ENCODE measurements around the gene ADISSP. TPM values are rescaled to one million over a fixed set of nuclear protein-coding genes. Genes with fewer than 3 reads are reported as not detected.

ADISSP gene
- total RNA-seq, 1 donor from 2014 or later: 37.3 TPM

DNA sequence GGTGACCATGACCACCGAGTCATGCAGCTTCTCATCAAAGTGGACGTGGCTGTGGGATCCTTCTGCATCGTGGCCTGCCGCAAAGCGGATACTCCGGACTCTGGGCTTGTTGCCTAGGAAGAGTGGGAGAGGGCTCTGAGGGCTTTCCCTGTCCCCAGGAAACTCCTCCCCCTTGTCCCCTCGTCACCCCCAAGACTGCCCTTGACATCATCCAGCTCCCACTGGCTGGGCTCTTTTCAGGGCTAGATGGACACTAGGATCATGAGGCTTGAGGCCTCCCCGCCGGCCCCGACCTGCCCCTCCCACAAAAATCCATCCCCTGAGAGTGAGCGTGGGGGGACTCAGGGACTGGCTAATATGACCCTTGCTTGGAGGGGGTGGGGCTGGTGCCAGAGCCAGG, 9.0 kb downstream of the ADISSP start:
- intact Hi-C loops (cut with micrococcal nuclease): no loop called here

DNA sequence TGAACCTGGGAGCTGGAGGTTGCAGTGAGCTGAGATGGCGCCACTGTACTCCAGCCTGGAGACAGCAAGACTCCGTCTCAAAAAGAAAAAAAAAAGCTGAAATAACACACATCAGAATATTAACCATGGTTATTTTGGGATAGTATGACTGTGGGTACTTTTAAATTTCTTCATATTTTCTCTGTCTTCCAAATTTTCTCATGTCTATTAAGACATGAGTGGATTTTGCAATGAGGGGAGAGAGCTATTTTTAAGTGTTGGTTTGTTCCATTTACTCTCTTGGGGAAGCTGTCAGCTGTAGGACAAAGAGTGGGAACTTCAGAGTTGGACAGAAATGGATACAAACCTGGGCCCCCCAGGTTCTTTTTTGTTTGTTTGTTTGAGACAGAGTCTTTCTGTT, 10.3 kb downstream of the ADISSP start:
- intact Hi-C loops (cut with micrococcal nuclease): no loop called here

DNA sequence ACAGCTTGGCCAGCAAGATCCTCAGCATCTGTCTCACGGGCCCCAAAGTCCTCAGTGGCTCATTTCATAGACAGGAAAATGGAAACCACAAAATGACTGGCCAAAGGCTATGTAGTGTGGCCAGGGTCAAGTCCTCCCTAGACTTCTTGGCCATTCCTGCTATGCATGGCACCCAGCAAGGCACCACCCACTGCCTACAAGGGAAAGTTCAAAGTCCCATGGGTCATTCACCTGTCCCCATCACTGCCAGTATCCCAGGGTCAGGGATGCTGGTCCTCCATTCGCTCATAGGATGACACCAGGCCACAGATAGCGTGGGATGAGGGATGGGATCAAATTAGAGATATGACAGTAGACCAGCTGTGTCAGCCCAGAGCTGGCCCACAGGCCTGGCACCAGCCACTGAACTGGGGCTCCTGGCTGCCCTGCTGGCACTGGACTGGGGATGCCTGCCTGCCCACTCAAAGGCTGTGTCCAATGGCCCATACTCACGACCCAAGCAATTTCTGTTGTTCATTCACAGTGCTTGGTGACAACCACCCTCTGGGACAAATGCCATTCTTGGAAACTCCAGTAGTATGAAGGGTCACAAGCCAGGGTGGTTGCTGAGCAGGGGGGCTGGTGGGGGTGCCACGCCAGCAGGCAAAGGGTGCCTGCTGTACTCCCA, 11.6 kb downstream of the ADISSP start:
- intact Hi-C loops (cut with micrococcal nuclease): no loop called here

DNA sequence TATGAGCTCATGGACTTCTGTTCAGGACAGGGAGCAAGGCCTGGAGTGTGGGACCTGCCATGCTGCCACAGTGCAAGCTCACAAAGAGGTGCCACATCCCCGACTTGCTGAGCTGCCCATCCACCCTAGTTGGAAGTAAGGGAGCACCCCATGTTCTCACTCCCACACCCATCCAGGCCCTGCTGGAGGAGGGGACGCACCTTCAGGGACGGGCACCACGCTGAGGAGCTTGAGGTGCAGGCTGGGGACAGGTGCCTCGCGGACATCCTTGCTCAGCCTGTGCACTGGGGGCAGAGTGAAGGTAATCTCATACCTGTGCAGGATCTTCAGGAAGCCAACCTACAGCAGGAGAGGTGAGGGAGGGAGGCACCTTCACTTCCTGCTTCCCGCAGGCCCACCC, 12.3 kb downstream of the ADISSP start:
- intact Hi-C loops (cut with micrococcal nuclease): no loop called here

DNA sequence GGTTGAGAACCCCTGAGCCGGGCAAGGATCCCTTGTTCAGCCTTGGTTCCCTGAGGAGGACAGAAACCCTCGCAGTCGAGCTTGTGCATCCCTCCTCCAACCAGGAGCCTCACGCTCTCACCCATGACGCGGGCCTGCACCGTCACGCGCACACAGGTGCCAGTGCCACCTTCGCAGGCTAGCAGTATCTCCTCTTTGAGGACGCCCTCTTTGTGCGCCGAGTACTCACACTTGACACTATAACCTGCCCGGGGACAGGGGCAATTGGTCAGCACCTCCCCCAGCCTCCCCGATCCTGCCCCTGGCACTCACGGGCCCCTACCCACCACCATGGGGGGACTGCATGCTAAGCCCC, 13.3 kb downstream of the ADISSP start:
- intact Hi-C loops (cut with micrococcal nuclease): no loop called here

DNA sequence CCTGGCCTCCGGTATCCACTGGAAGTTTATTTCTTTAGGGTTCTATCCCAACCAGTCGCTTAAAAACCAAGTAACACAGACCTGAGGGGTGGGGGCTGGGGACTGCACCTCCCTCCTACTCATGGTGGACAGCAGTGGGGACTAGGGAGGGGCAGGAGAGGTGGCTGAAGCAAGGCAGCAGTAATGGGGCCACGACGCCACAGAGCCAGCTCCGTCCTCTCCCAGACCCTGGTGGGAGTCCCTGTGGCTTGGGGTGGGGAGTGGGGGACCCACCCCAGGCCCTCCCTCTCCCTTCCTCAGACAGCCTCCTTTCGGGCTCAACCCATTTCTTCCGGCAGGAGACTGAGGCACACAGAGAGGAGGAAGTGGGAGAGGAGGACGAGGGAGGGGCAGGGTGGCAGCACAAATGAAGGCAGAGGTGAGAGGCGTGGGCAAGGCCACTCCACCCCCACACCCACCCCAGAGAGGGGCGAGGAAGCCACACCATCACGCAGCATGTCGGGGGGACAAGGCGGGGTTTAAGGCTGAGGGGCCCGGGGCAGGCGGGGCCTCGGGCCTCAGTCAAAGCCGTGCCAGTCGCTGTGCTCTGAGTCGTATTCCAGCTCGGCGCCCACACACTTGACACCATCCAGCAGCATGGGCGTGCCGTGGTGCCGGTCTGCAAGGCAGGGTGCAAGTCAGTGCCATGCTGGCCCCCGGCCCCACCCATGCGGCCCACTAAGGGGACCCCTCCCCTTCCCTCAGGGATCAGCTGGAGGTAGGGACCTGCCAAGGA, 13.9 kb downstream of the ADISSP start:
- intact Hi-C loops (cut with micrococcal nuclease): loop anchor here (1.0 kb wide), 3 partner anchors 15 to 102 kb away; partner anchors contain the start of gene AP5S1

DNA sequence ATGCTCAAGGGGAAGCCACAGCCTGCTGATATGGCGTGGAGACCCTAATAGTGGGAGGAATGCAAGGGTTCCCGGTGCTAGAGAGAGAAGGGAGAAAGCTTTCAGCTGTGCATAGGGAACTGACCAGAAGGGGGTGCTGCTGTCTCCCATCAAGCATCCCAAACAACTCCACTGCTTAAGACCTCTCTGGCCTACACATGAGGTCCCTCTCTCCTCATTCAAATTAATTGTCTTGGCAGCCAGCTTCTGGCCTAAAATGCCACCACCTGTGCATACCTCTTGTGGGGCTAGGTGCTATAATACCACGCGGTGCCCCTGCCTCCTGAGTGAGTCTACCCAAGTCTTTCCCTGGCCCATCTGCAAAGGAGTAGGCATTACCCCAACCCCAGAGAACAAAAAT, 14.5 kb downstream of the ADISSP start:
- intact Hi-C loops (cut with micrococcal nuclease): loop anchor here (1.0 kb wide), 3 partner anchors 15 to 102 kb away; partner anchors contain the start of gene AP5S1

DNA sequence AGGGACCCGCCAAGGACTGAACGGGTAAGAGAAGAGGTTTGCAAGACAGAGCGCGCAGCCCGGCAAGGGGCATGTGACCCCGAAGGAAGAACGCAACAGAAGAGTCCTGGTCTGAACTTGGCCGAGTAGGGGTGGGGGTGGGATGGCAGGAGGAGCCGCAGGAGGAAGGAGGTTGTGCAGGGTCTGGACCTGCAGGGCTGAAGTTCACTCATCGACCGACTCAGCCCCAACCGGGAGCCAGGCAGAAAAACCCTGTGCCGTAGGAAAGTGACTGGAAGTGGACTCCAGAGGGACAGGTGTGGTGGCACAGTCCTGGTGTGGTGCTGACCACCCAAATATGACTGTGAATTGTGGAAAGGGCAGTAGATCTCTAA, 15.2 kb downstream of the ADISSP start:
- intact Hi-C loops (cut with micrococcal nuclease): no loop called here

DNA sequence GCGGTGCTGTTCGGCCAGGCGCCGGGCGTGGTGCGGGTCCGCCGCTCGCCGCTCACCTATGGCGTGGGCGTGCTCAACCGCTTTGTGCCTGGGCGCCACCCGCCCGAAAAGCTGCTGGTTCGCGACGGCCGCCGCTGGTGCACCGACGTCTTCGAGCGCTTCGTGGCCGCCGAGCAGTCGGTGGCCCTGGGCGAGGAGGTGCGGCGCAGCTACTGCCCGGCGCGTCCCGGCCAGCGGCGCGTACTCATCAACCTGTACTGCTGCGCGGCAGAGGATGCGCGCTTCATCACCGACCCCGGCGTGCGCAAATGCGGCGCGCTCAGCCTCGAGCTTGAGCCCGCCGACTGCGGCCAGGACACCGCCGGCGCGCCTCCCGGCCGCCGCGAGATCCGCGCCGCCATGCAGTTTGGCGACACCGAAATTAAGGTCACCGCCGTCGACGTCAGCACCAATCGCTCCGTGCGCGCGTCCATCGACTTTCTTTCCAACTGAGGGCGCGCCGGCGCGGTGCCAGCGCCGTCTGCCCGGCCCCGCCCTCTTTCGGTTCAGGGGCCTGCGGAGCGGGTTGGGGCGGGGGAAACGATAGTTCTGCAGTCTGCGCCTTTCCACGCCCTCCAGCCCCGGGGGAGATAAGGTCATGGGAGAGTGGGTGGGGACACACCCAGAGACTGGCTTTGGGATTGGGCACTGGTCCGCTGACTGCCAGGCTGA, 15.7 kb downstream of the ADISSP start:
- intact Hi-C loops (cut with micrococcal nuclease): no loop called here

DNA sequence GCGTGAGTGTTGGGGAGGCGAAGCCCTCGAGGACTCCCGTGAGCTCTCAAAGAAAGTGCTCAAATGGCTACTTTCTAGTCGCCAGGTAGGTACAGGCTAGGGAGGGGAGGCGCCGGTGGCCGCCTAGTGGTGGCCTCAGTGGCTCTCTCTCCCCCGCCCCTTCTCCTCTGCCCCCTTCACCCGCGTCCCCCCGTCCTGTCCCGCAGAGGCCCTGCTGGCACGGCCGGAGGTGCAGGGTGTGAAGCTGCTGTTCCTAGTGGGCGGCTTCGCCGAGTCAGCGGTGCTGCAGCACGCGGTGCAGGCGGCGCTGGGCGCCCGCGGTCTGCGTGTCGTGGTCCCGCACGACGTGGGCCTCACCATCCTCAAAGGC, 16.3 kb downstream of the ADISSP start:
- intact Hi-C loops (cut with micrococcal nuclease): no loop called here

DNA sequence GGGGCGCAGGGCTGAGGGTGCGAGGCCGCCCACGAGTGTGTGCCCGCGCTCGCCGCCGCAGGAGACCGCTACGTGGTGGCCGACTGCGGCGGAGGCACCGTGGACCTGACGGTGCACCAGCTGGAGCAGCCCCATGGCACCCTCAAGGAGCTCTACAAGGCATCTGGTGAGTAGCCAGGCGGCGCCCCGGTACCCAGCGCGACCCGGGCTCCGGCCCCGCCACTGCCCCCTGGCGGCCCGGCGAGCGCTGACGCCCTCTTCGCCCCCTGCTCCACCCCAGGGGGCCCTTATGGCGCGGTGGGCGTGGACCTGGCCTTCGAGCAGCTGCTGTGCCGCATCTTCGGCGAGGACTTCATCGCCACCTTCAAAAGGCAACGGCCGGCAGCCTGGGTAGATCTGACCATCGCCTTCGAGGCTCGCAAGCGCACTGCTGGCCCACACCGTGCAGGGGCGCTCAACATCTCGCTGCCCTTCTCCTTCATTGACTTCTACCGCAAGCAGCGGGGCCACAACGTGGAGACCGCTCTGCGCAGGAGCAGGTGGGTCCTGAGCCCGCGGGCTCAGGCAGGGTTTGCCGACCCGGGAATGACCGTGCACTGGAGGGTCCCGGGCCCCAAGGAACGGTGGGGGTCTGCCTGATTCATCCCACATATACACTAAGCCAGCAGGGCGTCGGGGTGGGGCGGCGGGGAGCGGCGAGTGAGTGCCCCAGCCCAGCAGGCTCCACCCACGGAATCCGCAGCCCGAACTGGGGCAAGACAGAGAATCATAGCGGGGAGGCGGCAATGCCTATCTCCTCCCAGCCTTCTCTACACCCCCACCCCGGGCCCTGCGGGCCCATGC, 17.6 kb downstream of the ADISSP start:
- intact Hi-C loops (cut with micrococcal nuclease): no loop called here

DNA sequence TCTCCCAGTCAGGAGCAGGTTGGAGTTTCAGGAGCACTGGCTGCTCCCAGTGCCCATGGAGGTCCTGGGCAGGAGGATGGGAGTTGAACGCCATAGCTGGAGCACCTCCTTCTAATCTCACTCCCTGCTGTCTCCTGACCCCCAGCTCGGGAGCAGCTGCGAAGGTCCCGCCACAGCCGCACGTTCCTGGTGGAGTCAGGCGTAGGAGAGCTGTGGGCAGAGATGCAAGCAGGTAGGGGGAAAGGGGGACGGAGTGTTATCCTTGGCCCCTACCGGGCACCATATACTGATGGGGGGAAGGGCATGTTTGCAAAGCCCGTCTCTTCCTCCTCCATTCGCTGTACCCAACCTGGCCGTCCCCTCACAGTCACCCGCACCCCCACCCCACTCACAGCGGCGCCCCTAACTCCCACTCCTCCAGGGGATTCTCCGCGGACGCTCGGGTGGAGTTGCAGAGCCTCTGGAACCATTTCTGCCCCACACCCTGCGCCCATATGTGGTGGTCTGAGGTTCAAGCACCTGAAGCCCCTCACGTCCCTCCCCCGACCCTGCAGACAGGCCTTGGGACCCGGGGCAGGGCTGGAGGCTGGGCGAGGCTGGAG, 18.4 kb downstream of the ADISSP start:
- intact Hi-C loops (cut with micrococcal nuclease): no loop called here

DNA sequence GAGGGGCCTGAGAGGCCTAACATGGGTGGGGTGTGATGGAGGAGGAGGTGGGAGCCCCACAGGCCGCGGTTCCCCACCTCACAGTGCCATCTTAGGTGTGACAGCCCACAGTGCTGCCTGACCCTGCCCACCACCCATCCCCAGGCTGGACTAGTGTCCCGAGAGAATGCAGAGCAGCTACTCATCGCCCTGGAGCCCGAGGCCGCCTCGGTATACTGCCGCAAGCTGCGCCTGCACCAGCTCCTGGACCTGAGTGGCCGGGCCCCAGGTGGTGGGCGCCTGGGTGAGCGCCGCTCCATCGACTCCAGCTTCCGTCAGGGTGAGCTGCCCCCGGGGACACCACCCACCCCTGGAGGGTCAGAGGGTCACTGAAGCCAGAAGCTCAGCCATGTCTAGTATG, 19.5 kb downstream of the ADISSP start:
- intact Hi-C loops (cut with micrococcal nuclease): no loop called here

DNA sequence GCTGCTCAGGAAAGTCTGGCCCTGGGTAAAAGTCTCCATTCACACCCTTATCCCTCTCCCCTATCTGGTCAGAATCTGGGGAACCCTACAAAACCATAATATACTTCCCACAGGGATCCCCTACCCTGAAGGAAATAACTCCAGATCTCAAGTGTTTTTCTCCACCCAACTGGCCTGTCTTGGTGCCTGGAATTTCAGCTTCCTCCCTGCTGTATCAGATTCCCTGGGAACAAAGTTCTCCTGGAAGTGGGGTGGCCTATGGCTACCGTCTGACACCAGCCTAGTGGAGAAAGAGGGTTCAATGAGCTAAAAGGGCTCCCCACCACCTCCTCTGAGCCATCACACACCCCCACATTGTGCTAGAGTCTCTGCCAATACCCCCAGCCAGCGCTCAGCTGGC, 20.1 kb downstream of the ADISSP start:
- intact Hi-C loops (cut with micrococcal nuclease): no loop called here

DNA sequence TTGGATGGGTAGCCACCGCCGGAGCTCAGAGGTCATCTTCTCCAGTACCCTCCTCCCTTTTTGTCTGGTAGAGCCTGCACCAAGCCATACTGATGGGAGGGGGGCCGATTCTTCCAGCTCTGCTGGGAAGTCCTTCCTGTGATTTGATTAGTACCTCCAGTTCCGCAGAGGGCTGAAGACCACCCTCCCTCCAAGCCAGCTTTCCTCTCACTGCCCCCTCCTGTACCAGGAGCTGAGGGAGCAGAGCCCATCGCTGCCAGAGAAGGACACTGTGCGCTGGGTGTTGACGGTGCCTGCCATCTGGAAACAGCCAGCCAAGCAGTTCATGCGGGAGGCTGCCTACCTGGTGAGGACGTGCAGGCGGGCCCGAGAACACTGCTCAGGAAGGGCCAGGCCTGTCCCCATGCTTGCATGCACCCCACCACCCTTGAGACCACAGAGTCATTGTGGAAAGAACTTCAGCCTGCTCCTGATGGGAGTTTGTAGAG, 21.8 kb downstream of the ADISSP start:
- intact Hi-C loops (cut with micrococcal nuclease): no loop called here

DNA sequence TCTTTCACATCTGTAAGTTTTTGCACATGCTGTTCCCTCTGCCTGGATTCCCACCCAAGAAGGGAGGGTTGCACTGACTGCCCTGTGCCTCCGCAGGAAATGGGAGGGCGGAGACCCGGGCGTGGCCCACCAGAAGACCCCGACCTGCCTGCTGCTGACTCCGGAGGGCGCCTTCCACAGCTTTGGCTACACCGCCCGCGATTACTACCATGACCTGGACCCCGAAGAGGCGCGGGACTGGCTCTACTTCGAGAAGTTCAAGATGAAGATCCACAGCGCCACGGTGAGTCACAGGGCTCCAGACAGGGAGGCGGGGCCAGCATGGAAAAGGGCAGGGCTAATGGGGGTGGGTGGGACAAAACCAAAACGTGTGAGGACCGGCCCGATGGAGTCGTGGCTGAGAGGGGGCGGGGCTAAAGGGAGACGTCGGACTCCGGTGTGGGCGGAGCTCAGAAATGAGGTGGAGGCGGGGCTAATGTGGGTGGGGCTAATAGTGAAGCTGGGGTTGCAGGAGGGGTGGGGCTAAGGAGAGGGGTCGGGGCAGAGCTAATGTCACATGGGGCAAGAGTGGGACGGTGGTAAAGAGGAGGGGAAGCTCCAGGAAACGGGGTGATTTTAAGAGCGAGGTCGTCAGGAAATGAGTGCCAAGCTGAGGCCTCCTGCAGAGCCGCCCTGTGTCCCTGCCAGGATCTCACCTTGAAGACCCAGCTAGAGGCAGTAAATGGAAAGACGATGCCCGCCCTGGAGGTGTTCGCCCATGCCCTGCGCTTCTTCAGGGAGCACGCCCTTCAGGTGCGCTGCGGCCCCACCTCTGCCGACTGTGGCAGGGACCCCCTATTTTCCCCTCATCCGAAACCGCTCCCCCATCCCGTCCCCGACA, 22.5 kb downstream of the ADISSP start:
- intact Hi-C loops (cut with micrococcal nuclease): no loop called here

DNA sequence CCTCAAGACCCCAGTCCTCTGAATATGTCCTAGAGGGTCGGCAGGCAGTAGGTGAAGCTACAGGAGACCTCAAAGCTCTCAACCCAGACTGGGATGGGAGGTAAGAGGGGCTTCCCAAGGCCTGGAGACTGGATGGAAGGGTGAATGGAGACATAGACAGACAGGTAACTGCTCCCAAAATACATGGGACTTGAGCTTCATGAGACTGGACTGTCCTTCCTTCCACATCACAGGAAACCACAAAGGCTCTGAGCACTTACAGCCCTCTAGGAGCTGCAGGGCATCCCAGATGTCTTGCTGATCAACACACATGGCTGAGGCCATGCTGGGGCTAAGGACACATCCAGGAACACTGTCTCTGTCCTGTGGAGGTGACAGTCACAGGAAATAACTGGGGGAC, 23.5 kb downstream of the ADISSP start:
- intact Hi-C loops (cut with micrococcal nuclease): no loop called here

DNA sequence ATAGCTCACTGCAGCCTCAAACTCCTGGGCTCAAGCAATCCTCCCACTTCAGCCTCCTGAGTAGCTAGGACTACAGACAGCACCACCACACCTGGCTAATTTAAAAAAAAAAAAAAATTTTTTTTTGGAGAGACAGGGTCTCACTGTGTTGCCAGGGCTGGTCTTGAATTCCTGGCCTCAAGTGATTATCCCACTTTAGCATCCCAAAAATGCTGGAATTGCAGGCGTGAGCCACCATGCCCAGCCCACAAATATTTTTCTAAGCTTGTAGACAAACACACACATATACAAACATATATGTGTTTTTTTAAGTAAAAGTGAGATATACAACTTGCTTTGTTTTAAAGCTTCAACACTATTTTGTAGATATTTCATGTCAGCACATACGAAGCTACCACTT, 24.3 kb downstream of the ADISSP start:
- intact Hi-C loops (cut with micrococcal nuclease): no loop called here

DNA sequence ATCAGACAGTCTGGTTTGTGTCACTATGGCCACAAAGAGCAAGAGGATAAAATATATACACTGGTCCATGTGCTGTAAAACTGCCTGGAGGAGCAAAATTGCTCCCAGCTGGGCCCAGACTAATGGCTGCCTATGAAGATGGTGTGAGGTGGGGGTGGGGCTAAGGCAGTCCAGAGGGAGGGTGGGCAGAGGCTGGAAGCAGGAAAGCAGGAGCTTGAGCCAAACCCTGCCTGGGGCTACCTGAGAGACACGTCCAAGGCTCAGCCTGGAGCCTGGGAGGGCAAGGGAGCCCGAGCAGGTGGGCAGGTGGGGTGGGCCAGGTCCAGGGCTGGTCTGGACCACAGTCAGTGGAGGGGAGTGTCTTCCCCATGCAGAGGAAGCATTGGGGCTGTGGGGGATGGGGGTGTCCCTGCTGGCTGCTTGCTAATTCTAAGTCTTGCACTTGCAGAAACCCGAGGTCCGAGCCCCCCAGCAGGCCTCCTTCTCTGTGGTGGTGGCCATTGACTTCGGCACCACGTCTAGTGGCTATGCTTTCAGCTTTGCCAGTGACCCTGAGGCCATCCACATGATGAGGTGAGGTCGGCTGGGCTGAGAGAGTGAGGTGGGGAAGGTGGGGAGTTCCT, 25.6 kb downstream of the ADISSP start:
- intact Hi-C loops (cut with micrococcal nuclease): no loop called here
